ENCODE measurements around the gene EPHA2. TPM values are rescaled to one million over a fixed set of nuclear protein-coding genes. Genes with fewer than 3 reads are reported as not detected.
"Not testable (repeated sequence)": the region's sequence is repeated elsewhere in the genome, so short reads cannot be mapped to it uniquely, and the experiment has no call there.

EPHA2 gene
- total RNA-seq, 1 donor from 2014 or later: 76.3 TPM

DNA sequence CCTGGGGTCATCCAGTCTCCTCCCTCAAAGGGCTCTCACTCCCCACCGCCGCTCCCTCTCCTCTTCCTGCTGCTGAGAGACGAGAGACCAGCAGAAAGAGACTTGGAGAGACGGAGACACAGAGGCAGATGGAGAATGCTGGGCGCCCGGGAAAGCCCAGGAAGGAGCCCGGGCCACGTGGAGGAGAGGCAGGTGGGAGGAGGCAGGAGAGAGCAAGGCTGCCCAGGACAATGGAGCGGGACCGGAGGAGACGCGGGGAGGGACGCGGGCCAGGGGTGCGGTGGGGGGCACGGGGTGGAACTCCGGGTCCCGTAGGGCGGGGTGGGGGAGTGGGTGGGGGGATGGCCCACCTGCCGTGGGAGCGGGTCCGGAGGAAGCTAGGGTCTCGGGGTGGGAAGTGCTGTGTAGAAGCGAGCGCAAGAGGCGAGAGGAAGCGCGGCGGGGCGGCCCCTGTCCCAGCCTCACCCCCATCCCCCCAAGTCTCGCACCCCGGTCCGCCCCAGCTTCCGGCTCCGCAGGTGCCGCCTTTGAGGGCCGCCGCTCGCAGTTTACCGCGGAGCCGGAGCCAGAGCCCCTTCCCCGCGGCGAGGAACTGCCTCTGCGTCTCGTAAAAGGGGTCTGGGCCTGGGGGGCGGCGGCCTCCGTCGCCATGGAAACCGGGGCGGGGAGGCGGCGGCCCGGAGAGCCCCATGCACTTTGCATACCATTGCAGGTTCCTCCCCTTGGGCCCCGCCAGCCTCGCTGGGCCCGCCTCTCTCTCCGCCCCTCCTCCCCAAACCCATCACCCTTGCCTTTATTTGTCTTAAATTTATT, 11.7 kb upstream of the EPHA2 start:
- Mint-ChIP-seq H3K4me3 (peak overlapping the region; percentile 69), H3K27me3 (ENCODE audit: low read depth) (no peaks in the 10 kb centered on the region), H3K9me3 (no peaks in the 10 kb centered on the region), H3K36me3 (no peaks in the 10 kb centered on the region), H3K4me1 (peaks cover 55% of the 10 kb centered on the region), H3K27ac (peak overlapping the region; percentile 81)
- TF ChIP-seq, protein P1, sequence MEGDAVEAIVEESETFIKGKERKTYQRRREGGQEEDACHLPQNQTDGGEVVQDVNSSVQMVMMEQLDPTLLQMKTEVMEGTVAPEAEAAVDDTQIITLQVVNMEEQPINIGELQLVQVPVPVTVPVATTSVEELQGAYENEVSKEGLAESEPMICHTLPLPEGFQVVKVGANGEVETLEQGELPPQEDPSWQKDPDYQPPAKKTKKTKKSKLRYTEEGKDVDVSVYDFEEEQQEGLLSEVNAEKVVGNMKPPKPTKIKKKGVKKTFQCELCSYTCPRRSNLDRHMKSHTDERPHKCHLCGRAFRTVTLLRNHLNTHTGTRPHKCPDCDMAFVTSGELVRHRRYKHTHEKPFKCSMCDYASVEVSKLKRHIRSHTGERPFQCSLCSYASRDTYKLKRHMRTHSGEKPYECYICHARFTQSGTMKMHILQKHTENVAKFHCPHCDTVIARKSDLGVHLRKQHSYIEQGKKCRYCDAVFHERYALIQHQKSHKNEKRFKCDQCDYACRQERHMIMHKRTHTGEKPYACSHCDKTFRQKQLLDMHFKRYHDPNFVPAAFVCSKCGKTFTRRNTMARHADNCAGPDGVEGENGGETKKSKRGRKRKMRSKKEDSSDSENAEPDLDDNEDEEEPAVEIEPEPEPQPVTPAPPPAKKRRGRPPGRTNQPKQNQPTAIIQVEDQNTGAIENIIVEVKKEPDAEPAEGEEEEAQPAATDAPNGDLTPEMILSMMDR (IDR thresholded peaks at IDR 0.05; ENCODE audit: unreplicated experiment): no peak
- DNase-seq (ENCODE audit: low spot score in 2 of 2, unreplicated experiment in 2 of 2): peak; percentile 71 to 87

DNA sequence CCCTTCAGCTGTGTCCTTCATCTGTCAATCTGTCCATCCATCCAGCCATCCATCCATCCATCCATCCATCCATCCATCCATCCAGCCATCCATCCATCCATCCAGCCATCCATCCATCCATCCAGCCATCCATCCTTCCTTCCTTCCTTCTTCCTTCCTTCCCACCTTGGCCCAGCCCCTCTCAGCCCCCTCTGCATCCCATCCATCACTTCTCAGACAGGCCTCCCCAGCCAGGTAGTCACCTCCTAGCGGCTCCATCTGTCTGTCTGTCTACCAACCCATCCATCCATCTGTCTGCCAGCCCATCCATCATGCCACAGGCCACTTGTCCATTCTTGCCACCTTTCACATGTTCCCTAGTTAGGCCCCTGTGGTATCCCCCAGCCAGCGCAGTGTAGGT, 10.2 kb upstream of the EPHA2 start:
- H3K4me3 Mint-ChIP-seq: peak overlapping the region; percentile 69
- no peaks in the 10 kb centered on the region for H3K27me3 Mint-ChIP-seq (ENCODE audit: low read depth)
- no peaks in the 10 kb centered on the region for H3K9me3 Mint-ChIP-seq
- TF ChIP-seq, protein P1 (IDR thresholded peaks at IDR 0.05; ENCODE audit: unreplicated experiment): no peak
- H3K4me1 Mint-ChIP-seq: peaks cover 51% of the 10 kb centered on the region
- peak overlapping the region; percentile 61 for H3K27ac Mint-ChIP-seq
- no peaks in the 10 kb centered on the region for H3K36me3 Mint-ChIP-seq
- DNase-seq (ENCODE audit: low spot score in 2 of 2, unreplicated experiment in 2 of 2): no peak

DNA sequence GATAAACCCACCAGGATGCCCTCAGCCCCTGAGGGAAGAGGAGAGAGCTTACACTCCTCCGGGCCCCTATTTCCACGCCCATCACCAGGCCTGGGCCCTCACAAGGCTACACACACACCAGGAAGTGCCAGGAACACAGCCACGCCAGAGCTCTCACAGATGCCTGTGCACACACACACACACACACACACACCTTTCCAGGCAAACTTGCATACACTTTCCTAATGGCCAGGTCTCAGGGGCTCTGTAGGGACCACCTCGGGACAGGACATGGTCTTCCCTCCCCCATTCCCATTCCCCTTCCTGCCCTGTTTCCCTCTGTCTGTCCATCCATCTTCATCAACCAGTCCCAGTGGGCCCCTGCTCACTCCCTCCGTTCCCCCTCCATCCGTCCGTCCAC, 9.7 kb upstream of the EPHA2 start:
- Mint-ChIP-seq H3K4me1 (peaks cover 48% of the 10 kb centered on the region), H3K9me3 (no peaks in the 10 kb centered on the region), H3K27ac (peak overlapping the region; percentile 86)

DNA sequence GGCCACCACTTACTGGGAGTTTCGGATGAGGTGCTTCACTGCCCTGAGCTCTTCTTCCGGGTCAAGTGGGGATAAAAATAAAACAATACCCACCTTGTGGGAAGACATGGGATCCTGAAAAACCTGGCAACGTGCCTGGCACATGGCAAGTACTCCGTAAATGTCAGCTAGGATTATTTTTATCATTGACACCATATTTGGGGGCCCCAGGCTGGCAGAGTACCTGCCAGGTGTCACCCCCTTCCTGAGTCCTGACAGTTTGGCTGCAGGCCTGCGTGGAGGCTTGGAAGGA, 9.2 kb upstream of the EPHA2 start:
- no peak overlapping the region for H3K4me3 Mint-ChIP-seq
- H3K27ac Mint-ChIP-seq: peak overlapping the region; percentile 86

More for the DNA sequence above, 9.7 kb upstream of the EPHA2 start:
- H3K27me3 Mint-ChIP-seq (ENCODE audit: low read depth): no peaks in the 10 kb centered on the region
- TF ChIP-seq, protein P1 (IDR thresholded peaks at IDR 0.05; ENCODE audit: unreplicated experiment): no peak
- no peak for DNase-seq (ENCODE audit: low spot score in 2 of 2, unreplicated experiment in 2 of 2)
- no peaks in the 10 kb centered on the region for H3K36me3 Mint-ChIP-seq
- peak overlapping the region; percentile 47 for H3K4me3 Mint-ChIP-seq

DNA sequence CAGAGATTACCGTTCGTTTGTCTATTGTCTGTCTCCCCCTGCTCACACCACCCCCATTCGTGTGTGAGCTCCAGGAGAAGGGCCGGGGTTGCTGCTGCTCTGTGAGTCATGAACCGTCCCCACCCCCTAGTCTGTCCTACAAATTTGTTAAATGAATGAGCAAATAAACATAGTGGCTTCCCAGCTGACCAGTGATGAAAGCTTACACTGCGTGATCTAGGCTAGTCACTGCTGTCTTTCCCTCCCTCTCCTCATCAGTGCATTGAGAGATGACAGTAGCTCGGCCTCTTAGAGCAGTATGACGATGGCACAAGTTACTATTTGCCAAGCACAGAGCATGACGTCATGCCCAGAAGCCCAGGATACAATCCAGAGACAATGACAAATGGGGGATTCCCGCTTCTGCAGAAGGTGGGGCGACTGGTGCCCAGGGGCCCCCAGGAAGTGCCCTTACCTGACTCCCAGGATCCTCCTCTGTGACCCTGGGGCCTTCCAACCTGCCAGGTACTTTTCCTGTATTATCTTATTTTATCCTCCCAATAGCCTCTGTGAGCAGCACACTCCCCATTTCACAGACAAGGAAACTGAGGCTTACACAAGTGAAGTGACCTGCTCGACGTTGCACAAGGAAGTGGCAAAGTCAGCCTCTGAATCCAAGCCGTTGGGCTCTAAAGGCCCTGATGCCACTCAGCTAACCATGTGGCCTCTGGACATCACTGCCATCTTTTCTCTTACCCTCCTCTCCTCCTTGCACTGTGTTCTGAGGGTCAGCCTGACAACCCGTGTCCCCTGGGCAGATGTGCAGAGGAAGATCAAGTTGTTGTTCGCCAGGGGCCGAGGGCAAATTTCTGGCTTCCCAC, 8.6 kb upstream of the EPHA2 start:
- Mint-ChIP-seq H3K27ac (peak overlapping the region; percentile 86), H3K4me1 (peaks cover 47% of the 10 kb centered on the region), H3K27me3 (ENCODE audit: low read depth) (no peaks in the 10 kb centered on the region), H3K36me3 (no peaks in the 10 kb centered on the region), H3K4me3 (no peak overlapping the region), H3K9me3 (no peaks in the 10 kb centered on the region)
- DNase-seq (ENCODE audit: low spot score in 2 of 2, unreplicated experiment in 2 of 2): no peak
- TF ChIP-seq, protein P1 (IDR thresholded peaks at IDR 0.05; ENCODE audit: unreplicated experiment): no peak

More for the DNA sequence above, 9.2 kb upstream of the EPHA2 start:
- H3K27me3 Mint-ChIP-seq (ENCODE audit: low read depth): no peaks in the 10 kb centered on the region
- TF ChIP-seq, protein P1 (IDR thresholded peaks at IDR 0.05; ENCODE audit: unreplicated experiment): no peak
- peaks cover 48% of the 10 kb centered on the region for H3K4me1 Mint-ChIP-seq
- no peaks in the 10 kb centered on the region for H3K36me3 Mint-ChIP-seq
- no peaks in the 10 kb centered on the region for H3K9me3 Mint-ChIP-seq
- no peak for DNase-seq (ENCODE audit: low spot score in 2 of 2, unreplicated experiment in 2 of 2)

DNA sequence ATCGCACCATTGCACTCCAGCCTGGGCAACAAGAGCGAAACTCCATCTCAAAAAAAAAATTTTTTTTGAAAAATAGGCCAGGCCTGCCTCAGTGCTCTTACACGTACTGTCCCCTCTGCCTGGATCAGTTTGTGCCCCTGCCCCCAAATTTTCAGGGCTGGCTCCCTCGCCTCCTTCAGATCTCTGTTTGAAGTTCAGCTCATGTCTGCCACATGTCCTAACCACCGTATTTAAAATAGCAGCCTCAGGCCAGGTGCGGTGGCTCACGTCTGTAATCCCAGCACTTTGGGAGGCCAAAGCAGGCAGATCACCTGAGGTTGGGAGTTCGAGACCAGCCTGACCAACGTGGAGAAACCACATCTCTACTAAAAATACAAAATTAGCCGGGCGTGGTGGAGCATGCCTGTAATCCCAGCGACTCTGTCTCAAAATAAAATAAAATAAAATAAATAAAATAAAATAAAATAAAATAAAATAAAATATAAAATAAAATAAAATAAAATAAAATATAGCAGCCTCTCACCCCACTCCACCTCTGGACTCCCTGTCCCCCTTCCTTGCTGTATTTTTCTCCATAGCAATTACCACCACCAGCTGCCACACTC, 7.8 kb upstream of the EPHA2 start:
- peaks cover 49% of the 10 kb centered on the region for H3K4me1 Mint-ChIP-seq
- not testable (repeated sequence) for H3K9me3 Mint-ChIP-seq; DNase-seq (ENCODE audit: low spot score in 2 of 2, unreplicated experiment in 2 of 2); H3K27me3 Mint-ChIP-seq (ENCODE audit: low read depth); H3K36me3 Mint-ChIP-seq; H3K4me3 Mint-ChIP-seq
- H3K27ac Mint-ChIP-seq: peak overlapping the region; percentile 86
